HG03342 (cell line): ENCODE measurements around the gene NQO2.
"Not testable (repeated sequence)": the region's sequence is repeated elsewhere in the genome, so short reads cannot be mapped to it uniquely, and the experiment has no call there.

Experiments
- ATAC-seq: cut with Tn5 transposase; IDR thresholded peaks from one replicate; pipeline ENCODE4 v1.9.1; 2021; ENCODE audit warnings: mild to moderate bottlenecking, moderate library complexity; ENCODE audit not compliant: unreplicated experiment

Gene NQO2

DNA sequence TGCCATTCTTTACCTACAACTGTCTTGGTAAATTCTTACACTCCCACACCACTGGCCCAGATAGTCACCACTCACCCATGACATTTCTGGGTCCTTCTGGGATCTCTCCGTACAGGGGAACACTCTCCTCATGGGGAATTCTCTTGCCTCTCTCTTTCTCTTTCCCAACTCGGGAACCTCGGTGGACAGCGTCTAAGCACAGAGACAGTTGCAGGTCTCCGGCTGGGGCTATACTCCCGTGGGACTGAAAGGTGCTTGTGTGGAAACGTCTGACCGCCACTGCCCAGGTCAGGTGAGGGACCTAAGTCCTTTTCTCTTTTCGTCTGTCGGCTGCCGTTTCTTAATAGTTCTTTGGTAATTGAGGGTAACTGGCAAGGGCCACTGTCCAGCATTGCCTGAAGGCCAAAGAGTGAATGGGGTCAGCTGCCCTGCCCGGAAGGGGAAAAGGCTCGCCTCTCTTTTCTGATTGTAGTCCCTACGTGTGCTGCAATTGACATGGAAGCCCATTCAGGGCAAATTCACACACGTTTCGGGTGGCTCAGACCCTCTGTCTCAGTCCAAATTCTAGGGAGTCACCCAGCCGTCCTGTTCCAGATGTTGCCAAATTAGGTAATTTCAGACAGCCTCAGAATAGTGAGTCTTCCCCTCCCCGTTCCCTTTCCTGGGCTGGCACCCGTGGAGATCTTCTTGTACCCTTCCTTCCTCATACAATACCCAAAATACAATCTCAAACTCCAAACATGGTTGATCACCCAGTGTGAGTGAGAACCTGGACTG lies 37.4 kb downstream of the NQO2 start:
- no peak for ATAC-seq

GRCh38 chr6:3037638-3038365 lies 38.1 kb downstream of the NQO2 start:
- ATAC-seq = no peak

GRCh38 chr6:3039384-3039783 lies 39.7 kb downstream of the NQO2 start:
- no peak for ATAC-seq

- no peak for ATAC-seq
Measured at GRCh38 chr6:3041147-3041546, 41.5 kb downstream of the NQO2 start.

GRCh38 chr6:3041606-3042005 lies 41.9 kb downstream of the NQO2 start:
- ATAC-seq = no peak

GRCh38 chr6:3045369-3045768 lies 45.7 kb downstream of the NQO2 start:
- no peak for ATAC-seq

DNA sequence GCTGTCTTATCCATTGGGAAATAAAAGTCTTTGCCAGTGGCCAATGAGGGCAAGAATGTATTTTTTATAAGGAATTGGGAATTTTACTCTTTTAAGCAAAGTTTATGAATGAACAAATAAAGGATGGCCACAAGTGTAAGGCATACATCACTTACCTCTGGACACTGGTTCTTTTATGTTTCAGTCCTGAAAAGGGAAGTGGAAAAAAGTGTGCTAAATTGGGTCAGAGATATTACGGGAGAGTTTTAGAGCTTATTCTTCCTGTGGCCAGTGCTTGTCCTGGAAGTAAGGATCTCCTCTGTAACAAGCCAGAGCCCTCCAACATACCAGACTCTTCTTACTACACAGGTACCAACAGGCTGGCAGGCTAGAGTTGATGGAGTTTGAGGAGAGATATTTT lies 46.1 kb downstream of the NQO2 start:
- no peak for ATAC-seq

DNA sequence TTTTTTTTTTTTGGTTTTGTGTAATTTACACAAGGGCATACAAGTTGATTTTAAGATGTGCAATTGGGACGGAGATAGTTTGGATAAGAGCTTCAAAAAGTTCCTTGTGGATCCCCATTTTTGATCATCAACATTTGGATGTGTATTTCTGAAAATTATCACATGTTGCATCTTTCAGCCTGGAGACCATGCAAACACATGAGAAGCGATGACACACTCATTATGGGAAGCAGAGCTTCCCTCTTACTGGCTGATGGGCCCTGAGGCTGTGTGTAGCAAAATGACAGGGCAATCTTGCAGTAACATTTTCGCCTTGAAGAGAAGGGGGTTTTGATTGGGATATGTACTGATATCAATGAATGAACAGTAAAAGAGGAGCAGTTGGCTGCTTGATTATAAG lies 46.6 kb downstream of the NQO2 start:
- no peak for ATAC-seq

DNA sequence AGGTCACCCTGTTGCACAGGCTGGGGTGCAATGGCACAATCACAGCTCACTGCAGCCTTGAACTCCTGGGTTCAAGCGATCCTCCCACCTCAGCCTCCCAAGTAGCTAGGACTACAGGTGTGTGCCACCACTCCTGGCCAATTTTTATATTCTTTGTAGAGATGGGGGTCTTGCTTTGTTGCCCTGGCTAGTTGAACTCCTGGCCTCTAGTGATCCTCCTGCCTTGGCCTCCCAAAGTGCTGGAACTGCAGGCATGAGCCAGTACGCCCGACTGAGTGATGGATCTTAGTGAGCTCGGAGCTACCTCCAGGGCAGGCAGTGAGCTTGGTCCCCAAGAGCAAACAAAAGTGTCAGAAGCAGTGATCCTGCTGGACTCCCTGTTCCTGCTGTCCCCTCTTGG lies 48.3 kb downstream of the NQO2 start:
- ATAC-seq = not testable (repeated sequence)

- no peak for ATAC-seq
Measured at GRCh38 chr6:3052481-3053230, 53.0 kb downstream of the NQO2 start.

DNA sequence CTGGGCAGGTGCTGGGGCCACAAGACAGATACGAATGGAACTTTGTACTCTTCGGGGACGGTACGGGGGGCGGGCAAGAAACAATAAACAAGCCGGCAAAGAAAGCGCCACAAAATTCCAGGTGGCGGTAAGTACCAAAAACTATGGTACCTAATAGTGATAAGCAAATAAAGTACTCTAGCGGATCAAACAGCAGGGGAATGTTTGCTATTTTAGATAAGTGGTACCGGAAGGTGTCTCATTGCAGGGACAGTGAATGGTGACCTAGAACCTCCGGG lies 53.5 kb downstream of the NQO2 start:
- no peak for ATAC-seq

GRCh38 chr6:3054229-3055157 lies 54.8 kb downstream of the NQO2 start:
- ATAC-seq = not testable (repeated sequence)

- ATAC-seq = not testable (repeated sequence)
Measured at GRCh38 chr6:3055158-3055499, 55.4 kb downstream of the NQO2 start.

DNA sequence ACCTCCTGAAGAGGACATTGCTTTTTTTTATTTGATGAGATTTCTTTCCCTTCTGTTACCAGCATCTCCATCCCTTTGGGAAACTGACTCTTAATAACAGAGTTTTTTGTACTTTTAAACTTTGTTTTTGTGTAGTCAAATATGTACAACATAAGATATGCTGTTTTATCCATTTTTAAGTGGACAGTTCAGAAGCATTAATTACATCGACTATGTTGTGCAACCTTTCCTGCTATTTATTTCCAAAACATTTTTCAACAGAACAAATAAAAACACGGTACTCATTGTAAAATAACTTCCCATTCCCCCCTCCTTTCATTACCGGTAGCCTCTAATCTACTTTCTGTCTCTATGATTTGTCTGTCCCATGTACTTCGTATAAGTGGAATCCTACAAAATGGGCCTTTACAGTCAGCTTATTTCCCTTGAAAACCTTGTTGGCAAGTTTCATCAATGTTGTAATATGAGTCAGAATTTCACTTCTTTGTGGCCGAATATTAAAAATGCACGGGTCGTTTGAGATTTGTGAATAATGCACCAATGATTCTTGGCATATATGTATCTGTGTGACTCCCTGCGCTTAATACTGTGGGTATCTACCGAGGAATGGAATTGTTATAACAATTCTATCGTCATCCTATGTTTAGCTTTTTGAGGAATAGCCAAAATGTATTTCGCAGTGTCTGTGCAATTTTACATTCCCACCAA lies 57.5 kb downstream of the NQO2 start:
- ATAC-seq = no peak

DNA sequence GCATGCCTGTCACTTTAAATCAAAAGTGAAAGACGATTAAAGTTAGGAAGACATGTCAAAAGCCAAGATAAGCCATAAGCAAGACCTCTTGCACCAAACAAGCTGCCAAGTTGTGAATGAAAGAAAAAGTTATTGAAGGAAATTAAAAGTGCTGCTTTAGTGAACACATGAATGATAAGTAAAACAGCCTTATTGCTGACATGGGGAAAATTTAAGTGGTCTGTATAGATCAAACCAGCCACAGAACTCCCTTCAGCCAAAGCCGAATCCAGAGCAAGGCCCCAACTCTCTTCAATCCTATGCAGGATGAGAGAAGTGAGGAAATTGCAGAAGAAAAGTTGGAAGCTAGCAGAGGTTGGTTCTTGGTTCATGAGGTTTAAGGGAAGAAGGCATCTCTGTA lies 59.3 kb downstream of the NQO2 start:
- ATAC-seq = no peak

DNA sequence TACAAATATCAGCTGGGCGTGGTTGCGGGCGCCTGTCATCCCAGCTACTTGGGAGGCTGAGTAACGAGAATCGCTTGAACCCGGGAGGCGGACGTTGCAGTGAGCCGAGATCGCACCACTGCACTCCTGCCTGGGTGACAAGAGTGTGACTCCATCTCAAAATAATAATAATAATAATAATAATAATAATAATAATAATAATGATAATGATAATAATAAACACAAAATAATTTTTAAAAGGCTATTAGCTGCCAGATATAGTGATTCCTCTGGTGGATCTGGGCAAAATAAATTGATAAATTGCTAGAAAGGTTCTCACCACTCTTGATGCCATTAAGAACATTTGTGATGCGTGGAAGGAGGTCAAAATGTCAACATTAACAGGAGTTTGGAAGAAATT lies 60.4 kb downstream of the NQO2 start:
- ATAC-seq = not testable (repeated sequence)

DNA sequence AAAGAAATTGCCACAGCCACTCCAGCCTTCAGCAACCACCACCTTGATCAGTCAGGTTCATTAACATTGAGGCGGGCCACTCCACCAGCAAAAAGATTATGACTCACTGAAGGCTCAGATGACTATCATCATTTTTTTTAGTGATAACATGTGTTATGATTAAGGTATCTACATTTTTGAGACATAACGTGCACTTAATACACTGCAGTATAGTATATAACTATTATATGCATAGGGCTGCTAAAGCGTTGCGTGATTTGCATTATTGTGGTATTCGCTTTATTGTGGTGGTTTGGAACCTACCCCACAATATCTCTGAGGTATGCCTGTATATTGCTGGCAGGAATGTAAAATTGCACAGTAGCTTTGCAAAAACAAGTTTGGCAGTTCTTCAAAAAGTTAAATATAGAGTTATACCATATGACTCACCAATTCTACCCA lies 61.8 kb downstream of the NQO2 start:
- ATAC-seq = no peak

- ATAC-seq = not testable (repeated sequence)
Measured at GRCh38 chr6:3063340-3063732, 63.6 kb downstream of the NQO2 start.

DNA sequence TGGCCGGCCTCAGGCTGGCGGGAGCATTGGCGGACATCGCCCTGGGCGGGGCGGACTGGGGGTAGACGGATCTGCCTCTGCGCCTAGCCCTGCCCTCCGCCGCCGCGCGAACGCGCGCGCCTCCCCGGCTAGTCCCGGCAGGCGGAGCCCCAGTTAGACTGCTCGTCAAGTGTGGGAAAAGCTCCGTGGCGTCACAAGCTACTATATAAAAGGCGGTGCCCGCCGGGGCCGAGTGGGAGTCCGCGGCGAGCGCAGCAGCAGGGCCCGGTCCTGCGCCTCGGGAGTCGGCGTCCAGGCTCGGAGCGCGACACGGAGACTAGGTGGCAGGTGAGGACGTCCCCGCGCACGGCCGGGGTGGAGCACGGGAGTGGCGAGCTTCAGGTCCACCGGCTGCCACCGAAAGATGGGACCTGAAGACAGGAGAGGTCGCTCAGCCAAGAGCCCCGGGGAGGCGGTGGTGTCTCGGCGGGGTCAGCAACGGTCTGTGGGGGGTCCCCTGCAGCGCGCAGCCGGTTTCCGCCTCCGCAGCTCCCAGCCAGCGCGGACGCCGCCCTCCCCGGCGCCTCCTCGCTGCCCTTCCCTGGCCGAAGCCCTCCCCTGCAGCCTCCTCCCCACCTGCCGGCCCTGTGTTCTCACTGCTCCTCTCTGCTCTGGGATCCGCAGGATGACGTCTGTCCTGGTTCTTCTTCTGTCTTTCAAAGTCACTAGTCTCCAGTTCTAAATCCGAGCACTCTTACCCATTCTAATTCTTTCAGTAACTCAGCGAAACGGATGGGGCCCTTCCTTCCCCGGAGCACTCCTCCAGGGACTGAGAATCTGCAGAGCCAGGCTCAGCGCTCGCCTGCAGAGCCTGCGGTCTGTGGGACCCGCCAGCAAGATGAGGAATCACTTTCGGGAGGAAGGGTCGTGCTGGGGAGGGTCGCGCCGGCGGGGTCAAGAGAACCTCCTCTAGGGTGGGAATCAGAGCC lies 64.3 kb downstream of the NQO2 start:
- ATAC-seq = peak; percentile 52
